ENCODE measurements around the gene ADAMTS17. TPM values are rescaled to one million over a fixed set of nuclear protein-coding genes. Genes with fewer than 3 reads are reported as not detected.

Gene ADAMTS17
- total RNA-seq, 1 experiment from 2014 or later: 4.2 TPM

GRCh38 chr15:99965376-99965775 lies 376.4 kb downstream of the ADAMTS17 start:
- Histone ChIP-seq H2AFZ (ENCODE audit: low read depth, low read length, poor library complexity, severe bottlenecking) (no peak overlapping the region), H3K36me3 (ENCODE audit: control insufficient read depth in 1 of 2, insufficient read depth in 2 of 2, low read length in 2 of 2) (no peaks in the 10 kb centered on the region), H3K9ac (ENCODE audit: low read length) (no peak overlapping the region), H3K4me2 (ENCODE audit: low read length) (no peak overlapping the region), H3K27me3 (ENCODE audit: insufficient read depth, low read length) (no peaks in the 10 kb centered on the region), H3K4me1 (ENCODE audit: control insufficient read depth in 1 of 2, insufficient read depth in 2 of 2, low read length in 2 of 2) (no peaks in the 10 kb centered on the region), H3K9me3 (ENCODE audit: control insufficient read depth in 1 of 2, insufficient read depth in 1 of 2, low read depth in 1 of 2, low read length in 2 of 2) (no peaks in the 10 kb centered on the region), H3K79me2 (ENCODE audit: insufficient read depth, low read length) (no peaks in the 10 kb centered on the region), H3K9me2 (ENCODE audit: insufficient read depth) (no peaks in the 10 kb centered on the region), H3K27ac (ENCODE audit: low read depth, low read length) (no peak overlapping the region), H4K20me1 (ENCODE audit: insufficient read depth) (no peaks in the 10 kb centered on the region), H3K4me3 (replicated peaks in 1 of 2; ENCODE audit: low read depth in 1 of 2, low read length in 2 of 2) (no peak overlapping the region)
- POLR2A ChIA-PET: no interaction called here
- ATAC-seq: no peak
- CTCF ChIA-PET: no interaction called here
- RAD21 ChIA-PET (ENCODE audit: low non-redundant PET in 1 of 2, low total read pairs in 2 of 2, uncharacterized antibody in 2 of 2, unreplicated experiment in 2 of 2): no interaction called here
- TF ChIP-seq CBX3 (IDR thresholded peaks at IDR 0.05; ENCODE audit: low read depth): no peak
- TF ChIP-seq, protein P1, sequence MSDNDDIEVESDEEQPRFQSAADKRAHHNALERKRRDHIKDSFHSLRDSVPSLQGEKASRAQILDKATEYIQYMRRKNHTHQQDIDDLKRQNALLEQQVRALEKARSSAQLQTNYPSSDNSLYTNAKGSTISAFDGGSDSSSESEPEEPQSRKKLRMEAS (IDR thresholded peaks at IDR 0.05): no peak
- TF ChIP-seq RAD21 (IDR thresholded peaks at IDR 0.05; ENCODE audit: low read depth): no peak
- TF ChIP-seq EZH2 (IDR thresholded peaks at IDR 0.05): no peak
- no peak for TF ChIP-seq CTCF (IDR thresholded peaks at IDR 0.05 in 2 of 3, conservative IDR thresholded peaks at IDR 0.05 in 1 of 3; ENCODE audit: borderline replicate concordance in 1 of 3, insufficient read depth in 1 of 3, low read depth in 2 of 3, low read length in 2 of 3)
- TF ChIP-seq ZNF274 (IDR thresholded peaks at IDR 0.05; ENCODE audit: low read depth, low read length): no peak
- TF ChIP-seq SIN3A (IDR thresholded peaks at IDR 0.05; ENCODE audit: low read depth): no peak
- no peak for TF ChIP-seq SRF (IDR thresholded peaks at IDR 0.05; ENCODE audit: low read depth)
- no peak for TF ChIP-seq POLR2AphosphoS5 (IDR thresholded peaks at IDR 0.05; ENCODE audit: low read depth, low read length)
- no peak for TF ChIP-seq REST (IDR thresholded peaks at IDR 0.05; ENCODE audit: low read depth)
- TF ChIP-seq EGR1 (IDR thresholded peaks at IDR 0.05; ENCODE audit: low read depth): no peak
- no peak for TF ChIP-seq YY1 (IDR thresholded peaks at IDR 0.05; ENCODE audit: extremely low read depth, insufficient replicate concordance, low read depth, low read length)
- no peak for TF ChIP-seq ATF3 (IDR thresholded peaks at IDR 0.05)
- no peak for TF ChIP-seq TCF7L2 (IDR thresholded peaks at IDR 0.05; ENCODE audit: borderline replicate concordance, extremely low read depth, insufficient read depth, insufficient read length)
- no peak for TF ChIP-seq FOSL1 (IDR thresholded peaks at IDR 0.05; ENCODE audit: low read depth)
- TF ChIP-seq ZBTB33 (IDR thresholded peaks at IDR 0.05; ENCODE audit: extremely low read depth, insufficient replicate concordance, low read length): no peak
- no peak for DNase-seq (ENCODE audit: low read depth, low spot score)
- intact Hi-C loops (cut with micrococcal nuclease): no loop called here
- BruUV-seq (replicated peaks): no TSS peak

Data from HCT116 (cell line).